Central memory CD4-positive, alpha-beta T cell (primary cell): ENCODE measurements around the gene VAX1.
"Not testable (repeated sequence)": the region's sequence is repeated elsewhere in the genome, so short reads cannot be mapped to it uniquely, and the experiment has no call there.

Experiments
- DNase-seq: peaks from one replicate; pipeline ENCODE4 v3.0.0; 2022

Gene VAX1

DNA sequence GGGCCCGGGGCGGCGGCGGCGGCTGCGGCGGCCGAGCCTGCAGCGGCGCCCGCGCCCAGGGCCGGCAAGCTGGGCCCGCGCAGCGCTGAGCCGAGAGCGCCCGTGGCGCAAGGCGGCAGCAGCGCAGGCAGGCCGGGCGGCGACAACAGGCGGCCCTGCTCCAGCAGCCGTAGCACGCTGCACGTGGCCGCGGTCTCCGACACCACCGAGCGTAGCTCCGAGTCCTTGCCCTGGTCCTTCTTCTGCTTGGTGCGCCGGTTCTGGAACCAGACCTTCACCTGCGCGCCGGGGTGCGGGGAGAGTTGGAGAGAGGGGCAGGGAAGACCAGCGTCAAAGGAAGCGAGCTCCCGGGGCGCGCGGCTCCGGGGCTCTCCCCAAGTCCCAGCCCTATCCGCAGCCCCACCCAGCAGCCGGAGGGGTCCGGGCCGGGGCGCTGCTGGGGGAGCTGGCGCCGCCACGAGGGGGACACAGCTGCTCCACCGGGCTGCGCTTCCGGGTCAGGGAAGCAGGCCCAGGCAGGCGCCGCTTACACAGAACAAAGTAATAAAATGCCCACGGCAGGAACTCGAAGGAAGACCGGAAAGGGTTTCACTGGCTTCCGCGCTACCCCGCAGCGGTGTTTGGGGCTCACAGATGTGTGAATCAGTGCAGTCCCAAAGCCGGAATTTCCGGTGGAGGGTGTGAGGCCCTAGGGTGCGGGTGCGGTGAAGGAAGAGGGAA, 3.6 kb downstream of the VAX1 start:
- DNase-seq = no peak

GRCh38 chr10:117134056-117134305, 4.1 kb downstream of the VAX1 start:
- DNase-seq = no peak

- DNase-seq = no peak
These were observed 4.6 kb downstream of the VAX1 start for GRCh38 chr10:117133273-117134055.

GRCh38 chr10:117132751-117133231, 5.3 kb downstream of the VAX1 start:
- no peak for DNase-seq

- no peak for DNase-seq
These were observed 6.4 kb downstream of the VAX1 start for GRCh38 chr10:117131376-117132327.

DNA sequence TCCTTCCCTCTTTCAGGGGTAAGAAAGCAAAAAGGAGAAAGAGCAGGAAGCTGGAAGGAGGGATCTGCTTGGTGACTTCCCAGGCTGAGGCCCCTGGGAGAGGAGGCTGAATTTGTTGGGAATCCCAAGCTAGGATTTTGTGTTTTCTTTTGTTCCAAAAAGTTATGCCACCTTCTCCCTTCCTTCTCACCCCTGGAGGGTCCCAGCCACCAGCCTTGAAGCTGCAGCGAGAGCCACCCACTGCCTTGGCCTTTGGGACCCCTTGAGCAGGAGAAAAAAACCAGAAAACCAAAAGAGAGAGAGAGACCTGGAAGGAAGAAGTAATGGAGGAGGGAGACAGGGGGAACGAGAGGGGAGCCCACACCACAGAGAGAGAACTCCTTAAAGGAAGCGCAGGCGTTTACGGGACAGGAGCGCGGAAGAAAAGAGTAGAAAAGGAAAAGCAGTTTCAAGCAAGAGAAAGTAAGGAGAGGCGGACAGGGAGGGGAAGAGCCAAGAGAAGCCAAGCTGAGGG, 7.2 kb downstream of the VAX1 start:
- DNase-seq = no peak

DNA sequence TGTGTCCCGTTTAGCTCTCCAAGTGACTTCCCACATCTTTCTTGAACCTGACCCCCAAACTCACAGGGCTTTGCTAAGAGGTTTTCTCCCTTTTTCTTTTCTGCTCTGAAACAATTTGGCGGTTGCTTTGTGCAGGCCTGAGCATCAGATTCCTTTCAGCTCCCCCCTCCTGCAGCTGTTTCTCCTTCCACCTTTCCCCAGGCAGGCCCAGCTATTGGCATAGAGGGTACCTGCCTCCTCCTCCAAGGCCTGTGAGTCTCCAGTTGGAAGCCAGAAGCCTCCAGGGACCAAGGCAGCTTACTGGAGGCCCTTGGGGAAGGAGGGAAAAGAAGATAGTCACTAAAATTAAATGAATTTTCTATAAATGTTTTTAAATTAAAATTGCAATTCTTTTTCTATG, 7.7 kb downstream of the VAX1 start:
- no peak for DNase-seq

- not testable (repeated sequence) for DNase-seq
These were observed 11.4 kb downstream of the VAX1 start for GRCh38 chr10:117126645-117127044.

GRCh38 chr10:117126034-117126433, 12.0 kb downstream of the VAX1 start:
- no peak for DNase-seq

- DNase-seq = no peak
These were observed 25.9 kb downstream of the VAX1 start for GRCh38 chr10:117112220-117112619.

DNA sequence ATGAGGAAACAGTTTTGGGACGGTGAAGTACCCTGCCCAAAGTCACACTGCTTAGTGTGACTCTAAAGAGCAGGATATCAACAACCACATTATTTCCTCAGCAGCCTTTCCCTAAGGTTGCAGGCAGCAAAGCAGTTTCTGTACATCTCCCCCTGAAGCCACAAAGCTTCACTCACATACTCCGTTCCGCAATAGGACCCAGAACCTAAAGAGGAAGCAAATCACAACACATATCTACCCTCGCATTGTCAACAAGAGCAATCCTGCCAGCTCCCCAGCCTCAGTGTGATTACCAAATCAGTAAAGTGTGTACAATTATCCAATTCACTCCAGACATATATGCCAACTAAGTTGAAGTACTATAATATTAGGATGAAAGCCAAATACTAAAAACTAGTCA, 30.8 kb downstream of the VAX1 start:
- no peak for DNase-seq

- no peak for DNase-seq
These were observed 41.4 kb downstream of the VAX1 start for GRCh38 chr10:117096599-117097201.

DNA sequence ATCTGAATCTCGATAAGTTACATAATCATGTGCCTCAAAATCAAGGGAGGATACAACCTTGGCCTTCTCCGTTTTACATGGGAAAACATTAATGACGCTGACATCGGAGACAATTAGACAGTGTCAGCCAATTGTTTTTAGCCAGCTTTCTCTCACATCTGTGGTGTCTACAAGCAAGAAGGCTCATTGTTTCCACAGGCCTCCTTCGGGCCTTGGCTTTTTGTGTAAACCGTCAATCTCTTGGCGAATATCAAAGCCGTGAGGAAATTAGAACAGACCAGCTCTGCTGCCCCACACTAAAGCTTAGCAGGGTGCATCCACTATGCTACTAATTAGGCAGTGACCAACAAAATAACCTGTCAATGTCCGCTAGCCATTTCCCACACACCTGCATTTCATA, 43.2 kb downstream of the VAX1 start:
- DNase-seq = no peak

- DNase-seq = no peak
These were observed 45.7 kb downstream of the VAX1 start for GRCh38 chr10:117092386-117092785.

GRCh38 chr10:117090834-117091233, 47.2 kb downstream of the VAX1 start:
- DNase-seq = no peak

- no peak for DNase-seq
These were observed 50.5 kb downstream of the VAX1 start for GRCh38 chr10:117087521-117087920.

- no peak for DNase-seq
These were observed 51.5 kb downstream of the VAX1 start for GRCh38 chr10:117086546-117086945.

DNA sequence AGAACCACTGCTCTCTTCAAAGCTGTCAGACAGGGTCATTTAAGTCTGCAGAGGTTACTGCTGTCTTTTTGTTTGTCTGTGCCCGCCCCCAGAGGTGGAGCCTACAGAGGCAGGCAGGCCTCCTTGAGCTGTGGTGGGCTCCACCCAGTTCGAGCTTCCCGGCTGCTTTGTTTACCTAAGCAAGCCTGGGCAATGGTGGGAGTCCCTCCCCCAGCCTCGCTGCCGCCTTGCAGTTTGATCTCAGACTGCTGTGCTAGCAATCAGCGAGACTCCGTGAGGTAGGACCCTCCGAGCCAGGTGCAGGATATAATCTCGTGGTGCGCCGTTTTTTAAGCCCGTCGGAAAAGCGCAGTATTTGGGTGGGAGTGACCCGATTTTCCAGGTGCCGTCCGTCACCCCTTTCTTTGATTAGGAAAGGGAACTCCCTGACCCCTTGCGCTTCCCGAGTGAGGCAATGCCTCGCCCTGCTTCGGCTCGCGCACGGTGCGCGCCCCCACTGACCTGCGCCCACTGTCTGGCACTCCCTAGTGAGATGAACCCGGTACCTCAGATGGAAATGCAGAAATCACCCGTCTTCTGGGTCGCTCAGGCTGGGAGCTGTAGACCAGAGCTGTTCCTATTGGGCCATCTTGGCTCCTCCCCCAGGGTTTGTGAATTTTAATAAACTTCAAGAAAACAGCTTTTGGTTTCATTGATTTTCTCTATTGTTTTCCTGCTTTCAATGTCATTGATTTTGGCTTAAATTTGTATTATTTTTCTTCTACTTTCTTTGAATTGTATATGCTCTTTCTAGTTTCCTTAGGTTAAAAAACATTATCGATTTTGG, 53.4 kb downstream of the VAX1 start:
- DNase-seq = not testable (repeated sequence)
